ENCODE measurements around the gene TLDC2.
A peak's percentile ranks its signal among the peaks of the same experiment; 100 is the strongest.

The TLDC2 gene

GRCh38 chr20:36845288-36845971, 30.5 kb upstream of the TLDC2 start:
- Mint-ChIP-seq H3K9me3 (no peaks in the 10 kb centered on the region), H3K36me3 (ENCODE audit: low read depth) (no peaks in the 10 kb centered on the region), H3K27ac (no peak overlapping the region), H3K4me3 (no peak overlapping the region), H3K27me3 (no peaks in the 10 kb centered on the region), H3K4me1 (ENCODE audit: low read depth) (peaks cover 17% of the 10 kb centered on the region)
- DNase-seq, result no peak

- Mint-ChIP-seq H3K36me3 (ENCODE audit: low read depth) (no peaks in the 10 kb centered on the region), H3K4me3 (no peak overlapping the region), H3K27me3 (no peaks in the 10 kb centered on the region), H3K9me3 (no peaks in the 10 kb centered on the region), H3K27ac (no peak overlapping the region), H3K4me1 (ENCODE audit: low read depth) (peaks cover 11% of the 10 kb centered on the region)
- no peak for DNase-seq
Observed at GRCh38 chr20:36847009-36847709, 28.8 kb upstream of the TLDC2 start.

- DNase-seq, result no peak
- Mint-ChIP-seq H3K9me3 (no peaks in the 10 kb centered on the region), H3K27me3 (no peaks in the 10 kb centered on the region), H3K4me3 (no peak overlapping the region), H3K27ac (no peak overlapping the region), H3K4me1 (ENCODE audit: low read depth) (peaks cover 11% of the 10 kb centered on the region), H3K36me3 (ENCODE audit: low read depth) (no peaks in the 10 kb centered on the region)
Observed at GRCh38 chr20:36847710-36848040, 28.3 kb upstream of the TLDC2 start.

- no peak overlapping the region for H3K4me3 Mint-ChIP-seq
- H3K27ac Mint-ChIP-seq, result no peak overlapping the region
- peaks cover 9% of the 10 kb centered on the region for H3K4me1 Mint-ChIP-seq (ENCODE audit: low read depth)
- H3K36me3 Mint-ChIP-seq (ENCODE audit: low read depth), result no peaks in the 10 kb centered on the region
- DNase-seq, result no peak
- no peaks in the 10 kb centered on the region for H3K27me3 Mint-ChIP-seq
- H3K9me3 Mint-ChIP-seq, result no peaks in the 10 kb centered on the region
Observed at GRCh38 chr20:36848078-36848660, 27.8 kb upstream of the TLDC2 start.

GRCh38 chr20:36848677-36849076, 27.3 kb upstream of the TLDC2 start:
- Mint-ChIP-seq H3K27ac (no peak overlapping the region), H3K4me1 (ENCODE audit: low read depth) (peaks cover 4% of the 10 kb centered on the region), H3K27me3 (no peaks in the 10 kb centered on the region), H3K36me3 (ENCODE audit: low read depth) (no peaks in the 10 kb centered on the region), H3K4me3 (no peak overlapping the region), H3K9me3 (no peaks in the 10 kb centered on the region)
- DNase-seq, result no peak

GRCh38 chr20:36849333-36850065, 26.4 kb upstream of the TLDC2 start:
- H3K4me3 Mint-ChIP-seq, result no peak overlapping the region
- no peaks in the 10 kb centered on the region for H3K27me3 Mint-ChIP-seq
- H3K4me1 Mint-ChIP-seq (ENCODE audit: low read depth), result peaks cover 3% of the 10 kb centered on the region
- no peaks in the 10 kb centered on the region for H3K36me3 Mint-ChIP-seq (ENCODE audit: low read depth)
- no peaks in the 10 kb centered on the region for H3K9me3 Mint-ChIP-seq
- DNase-seq, result no peak
- H3K27ac Mint-ChIP-seq, result no peak overlapping the region

- Mint-ChIP-seq H3K36me3 (ENCODE audit: low read depth) (no peaks in the 10 kb centered on the region), H3K27me3 (no peaks in the 10 kb centered on the region), H3K4me1 (ENCODE audit: low read depth) (peaks cover 3% of the 10 kb centered on the region)
Observed at GRCh38 chr20:36850759-36851158, 25.2 kb upstream of the TLDC2 start.

GRCh38 chr20:36851490-36851889, 24.4 kb upstream of the TLDC2 start:
- no peaks in the 10 kb centered on the region for H3K9me3 Mint-ChIP-seq
- H3K27me3 Mint-ChIP-seq, result no peaks in the 10 kb centered on the region
- DNase-seq, result no peak
- peaks cover 8% of the 10 kb centered on the region for H3K4me1 Mint-ChIP-seq (ENCODE audit: low read depth)
- no peak overlapping the region for H3K4me3 Mint-ChIP-seq
- H3K27ac Mint-ChIP-seq, result no peak overlapping the region
- H3K36me3 Mint-ChIP-seq (ENCODE audit: low read depth), result no peaks in the 10 kb centered on the region

More at GRCh38 chr20:36850759-36851158, 25.2 kb upstream of the TLDC2 start:
- Mint-ChIP-seq H3K9me3 (no peaks in the 10 kb centered on the region), H3K27ac (no peak overlapping the region), H3K4me3 (no peak overlapping the region)
- DNase-seq, result no peak

GRCh38 chr20:36852187-36852586, 23.8 kb upstream of the TLDC2 start:
- H3K9me3 Mint-ChIP-seq, result no peaks in the 10 kb centered on the region
- H3K4me1 Mint-ChIP-seq (ENCODE audit: low read depth), result peaks cover 15% of the 10 kb centered on the region
- no peak overlapping the region for H3K4me3 Mint-ChIP-seq
- no peaks in the 10 kb centered on the region for H3K27me3 Mint-ChIP-seq
- no peaks in the 10 kb centered on the region for H3K36me3 Mint-ChIP-seq (ENCODE audit: low read depth)
- no peak overlapping the region for H3K27ac Mint-ChIP-seq
- DNase-seq, result no peak

- Mint-ChIP-seq H3K27ac (no peak overlapping the region), H3K4me1 (ENCODE audit: low read depth) (peaks cover 19% of the 10 kb centered on the region), H3K36me3 (ENCODE audit: low read depth) (no peaks in the 10 kb centered on the region)
Observed at GRCh38 chr20:36854348-36855240, 21.3 kb upstream of the TLDC2 start.

GRCh38 chr20:36855241-36855657, 20.7 kb upstream of the TLDC2 start:
- no peak overlapping the region for H3K27ac Mint-ChIP-seq
- peaks cover 19% of the 10 kb centered on the region for H3K4me1 Mint-ChIP-seq (ENCODE audit: low read depth)
- no peaks in the 10 kb centered on the region for H3K27me3 Mint-ChIP-seq
- no peak overlapping the region for H3K4me3 Mint-ChIP-seq
- H3K9me3 Mint-ChIP-seq, result no peaks in the 10 kb centered on the region
- DNase-seq, result no peak
- H3K36me3 Mint-ChIP-seq (ENCODE audit: low read depth), result no peaks in the 10 kb centered on the region

More at GRCh38 chr20:36854348-36855240, 21.3 kb upstream of the TLDC2 start:
- no peaks in the 10 kb centered on the region for H3K9me3 Mint-ChIP-seq
- no peak overlapping the region for H3K4me3 Mint-ChIP-seq
- DNase-seq, result no peak
- no peaks in the 10 kb centered on the region for H3K27me3 Mint-ChIP-seq

GRCh38 chr20:36856195-36856594, 19.7 kb upstream of the TLDC2 start:
- Mint-ChIP-seq H3K36me3 (ENCODE audit: low read depth) (no peaks in the 10 kb centered on the region), H3K27ac (no peak overlapping the region), H3K4me1 (ENCODE audit: low read depth) (peaks cover 19% of the 10 kb centered on the region), H3K4me3 (no peak overlapping the region), H3K9me3 (no peaks in the 10 kb centered on the region), H3K27me3 (peaks cover under 1% of the 10 kb centered on the region)
- no peak for DNase-seq

GRCh38 chr20:36856691-36857635, 19.0 kb upstream of the TLDC2 start:
- no peak for DNase-seq
- Mint-ChIP-seq H3K4me1 (ENCODE audit: low read depth) (peaks cover 19% of the 10 kb centered on the region), H3K4me3 (no peak overlapping the region), H3K27ac (peak overlapping the region; percentile 7), H3K27me3 (peaks cover 8% of the 10 kb centered on the region), H3K9me3 (no peaks in the 10 kb centered on the region), H3K36me3 (ENCODE audit: low read depth) (no peaks in the 10 kb centered on the region)
